Ovary (tissue), 9 donors: Measurements from ENCODE around the gene TCFL5. TPM values are rescaled to one million over a fixed set of nuclear protein-coding genes. Genes with fewer than 3 reads are reported as not detected.

Source experiments
- DNase-seq, 5 donors: peaks; one replicate each; pipeline ENCODE4 v3.0.0-alpha.2; 2019 to 2020
- H3K27ac ChIP-seq, 2 donors: fragments of 200-600 bp; one replicate each; pipeline versions ENCODE4 v1.5.1 to v1.8.0; 2019 to 2022
- H3K27me3 ChIP-seq: fragments of 200-600 bp; one replicate; pipeline ENCODE4 v1.8.0; 2022
- H3K36me3 ChIP-seq: fragments of 200-600 bp; sonication (generic); one replicate; pipeline ENCODE4 v1.5.1; 2019
- H3K4me1 ChIP-seq: one replicate; pipeline ENCODE4 v1.8.1; 2013; ENCODE audit warnings: mild to moderate bottlenecking, moderate library complexity; ENCODE audit not compliant: insufficient read depth
- H3K4me3 ChIP-seq: fragments of 200-600 bp; sonication (generic); one replicate; pipeline ENCODE4 v1.5.1; 2017
- H3K9me3 ChIP-seq, 2 donors: fragments of 200-600 bp in 1 of 2; sonication (generic) in 1 of 2; one replicate each; pipeline versions ENCODE4 v1.5.1 to v1.8.1; 2013 to 2019; ENCODE audit warnings: mild to moderate bottlenecking in 1 of 2, moderate library complexity in 1 of 2
- CTCF ChIP-seq, 3 donors: fragments of 450-650 bp in 2 of 3; fragments of 200-600 bp in 1 of 3; IDR thresholded peaks; one replicate each; pipeline versions ENCODE4 v1.5.1 to v1.8.0; 2016 to 2022; ENCODE audit warnings: antibody characterized with exemption in 3 of 3, mild to moderate bottlenecking in 1 of 3
- EP300 ChIP-seq: sonication (generic); formaldehyde crosslinking; IDR thresholded peaks from one replicate; pipeline ENCODE4 v1.6.1; 2017; ENCODE audit warnings: antibody characterized with exemption
- POLR2A ChIP-seq: fragments of 450-650 bp; IDR thresholded peaks from one replicate; pipeline ENCODE4 v1.6.1; 2017; ENCODE audit warnings: antibody characterized with exemption, mild to moderate bottlenecking, moderate library complexity
- WGBS, 3 donors: extraction: QIAGEN DNeasy Blood & Tissue Kit in 1 of 3; methylation state at CpG; one replicate each; pipeline versions ENCODE4 v1.1.5 to v1.1.7; 2013 to 2017; 5-methylcytosine and 5-hydroxymethylcytosine counted together
- intact Hi-C, 4 donors: fragments of 100-400 bp; cut with DNase I; formaldehyde crosslinking; loops; one replicate each; pipeline versions ENCODE4 v1.11.0 to v1.15.1; 2022 to 2023
- polyA plus RNA-seq, 2 donors: library from polyadenylated mRNA; stranded (reverse); fragments of 200-250 nt in 1 of 2; fragments of 350-450 nt in 1 of 2; fragmentation: Illumina TruSeq in 1 of 2; extraction: RNeasy Lipid Tissue Mini Kit (QIAGEN cat#74804) in 1 of 2; gene quantifications; one replicate each; pipeline ENCODE4 v1.2.3, GENCODE V29; 2013 to 2014
- total RNA-seq, 7 donors: library from RNA; depleted of rRNA in 2 of 7; stranded (reverse); fragments of >200 nt in 2 of 7; fragmentation: NEBNext Ultra II Directional in 3 of 7; extraction: Animal tissue kit (Norgen Biotek cat#: 25700) in 3 of 7; gene quantifications; one replicate each; pipeline versions ENCODE4 v1.1.0 to v1.2.4, GENCODE V29; 2016 to 2023
- donor health status: DM: no; HTN: no; CAD: no; lungs with moderate emphysema.
- donor health status: DM: no; HTN: no; CAD: no.
- donor health status: Bipolar disorder and iron deficiency.
- donor health status: DM: yes; HTN: yes; CAD: no.
- donor health status: DM: no; HTN: no; CAD: no.
- donor health status: DM: yes; HTN: yes; CAD: no.

TCFL5 gene
- total and polyA plus RNA-seq, 9 donors: 8.1 to 17.9 (median 12.3) TPM

DNA sequence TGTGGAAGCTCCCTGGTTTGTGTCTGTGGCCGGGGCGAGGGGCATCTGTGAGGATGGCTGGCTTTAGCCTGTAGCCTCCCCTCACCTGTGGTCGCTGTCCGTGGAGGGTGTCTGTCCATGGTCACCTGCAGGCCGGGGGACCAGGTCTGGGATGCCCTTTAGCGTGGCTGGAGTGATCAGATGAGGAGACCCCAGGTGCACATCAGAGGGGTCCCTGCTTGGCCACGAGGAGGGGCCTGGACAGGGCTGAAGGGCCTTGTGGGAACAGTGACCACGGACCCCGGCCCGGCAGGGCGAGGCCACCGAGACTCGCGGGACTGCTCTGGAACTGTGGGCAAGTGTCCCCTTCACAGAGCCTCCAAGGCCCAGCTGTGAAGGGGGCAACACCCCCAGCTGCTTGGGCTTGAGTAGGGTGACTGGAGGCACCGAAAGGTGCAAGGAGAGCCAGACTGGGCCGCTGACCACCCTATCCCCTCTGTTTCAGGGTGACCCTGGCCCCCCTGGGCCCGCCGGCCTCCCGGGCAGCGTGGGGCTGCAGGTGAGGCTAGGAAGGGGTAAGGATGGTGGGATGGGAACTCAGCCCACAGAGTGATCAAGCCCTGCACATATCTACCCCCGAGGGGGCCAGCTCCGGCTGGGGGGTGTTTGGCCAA, 36.2 kb downstream of the TCFL5 start:
- Histone ChIP-seq H3K4me3 (no peak overlapping the region), H3K9me3 (no peaks in the 10 kb centered on the region), H3K36me3 (no peaks in the 10 kb centered on the region), H3K27me3 (no peaks in the 10 kb centered on the region), H3K4me1 (peaks cover 2% of the 10 kb centered on the region), H3K27ac (no peak overlapping the region)
- 73 to 77% (median 75%) methylated on average over 21 to 22 of the region's 22 CpGs for WGBS, 3 donors
- intact Hi-C loops: no loop called here
- peak in 1 of 5 donors; percentile 11 for DNase-seq
- TF ChIP-seq CTCF (IDR thresholded peaks at IDR 0.05) (no peak), EP300 (no peak), POLR2A (no peak)

GRCh38 chr20:62824476-62825332, 36.9 kb downstream of the TCFL5 start:
- peak overlapping the region; percentile 51 for H3K4me3 ChIP-seq
- WGBS, 3 donors: 11 to 19% (median 16%) methylated on average over 25 to 36 of the region's 36 CpGs
- TF ChIP-seq CTCF (IDR thresholded peaks at IDR 0.05) (no peak), EP300 (no peak), POLR2A (no peak)
- H3K9me3 ChIP-seq: no peaks in the 10 kb centered on the region
- intact Hi-C loops: no loop called here
- peaks cover 2% of the 10 kb centered on the region for H3K4me1 ChIP-seq
- no peaks in the 10 kb centered on the region for H3K27me3 ChIP-seq
- peak overlapping the region in 1 of 2 donors; percentile 44 for H3K27ac ChIP-seq
- H3K36me3 ChIP-seq: no peaks in the 10 kb centered on the region
- DNase-seq: peak in 3 of 5 donors; percentile 15 to 78 (median 47)

- Histone ChIP-seq H3K4me3 (no peak overlapping the region), H3K9me3 (no peaks in the 10 kb centered on the region), H3K27ac (no peak overlapping the region), H3K4me1 (peaks cover 3% of the 10 kb centered on the region), H3K36me3 (no peaks in the 10 kb centered on the region), H3K27me3 (no peaks in the 10 kb centered on the region)
- TF ChIP-seq CTCF (IDR thresholded peaks at IDR 0.05) (no peak), POLR2A (no peak), EP300 (no peak)
- intact Hi-C loops: no loop called here
- no peak for DNase-seq
- 79 to 81% (median 81%) methylated on average over 36 to 38 of the region's 38 CpGs for WGBS, 3 donors
Observed at GRCh38 chr20:62823688-62824475, 37.7 kb downstream of the TCFL5 start.

DNA sequence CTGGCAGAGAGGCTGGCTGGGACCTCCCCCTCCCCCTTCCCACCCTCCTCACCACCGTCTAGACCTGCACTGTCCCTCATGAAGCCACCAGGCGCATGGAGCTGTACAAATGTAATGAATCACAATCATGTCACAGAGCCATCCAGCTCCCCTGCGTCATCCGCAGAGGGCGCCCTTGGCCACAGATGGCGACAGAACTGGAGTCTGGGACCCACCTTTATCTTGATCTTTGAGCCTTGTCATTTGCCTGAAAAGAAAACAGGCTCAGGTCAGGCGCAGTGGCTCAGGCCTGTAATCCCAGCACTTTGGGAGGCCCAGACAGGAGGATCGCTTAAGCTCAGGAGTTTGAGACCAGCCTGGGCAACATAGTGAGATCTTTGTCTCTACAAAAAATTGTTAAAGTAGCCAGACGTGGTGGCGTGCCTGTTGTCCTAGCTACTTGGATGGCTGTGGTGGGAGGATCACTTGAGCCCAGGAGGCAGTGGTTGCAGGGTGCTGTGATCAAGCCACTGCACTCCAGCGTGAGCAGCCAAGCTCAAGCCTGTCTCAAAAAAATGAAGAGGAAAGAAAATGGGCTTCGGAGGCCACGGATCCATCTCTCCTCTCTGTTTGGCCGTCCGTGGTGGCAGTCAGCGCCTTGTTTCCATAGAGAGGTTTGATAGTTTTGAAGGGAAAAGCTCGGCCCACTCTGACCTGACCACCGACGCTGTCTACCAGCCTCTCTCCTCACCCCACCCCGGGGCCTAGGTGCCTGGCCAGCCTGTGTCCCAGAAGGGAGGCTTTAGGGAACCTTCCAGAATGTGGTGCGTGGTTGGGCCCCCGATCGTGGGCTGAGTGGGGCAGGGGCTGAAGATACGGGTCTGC, 38.6 kb downstream of the TCFL5 start:
- TF ChIP-seq POLR2A: no peak
- no peak for TF ChIP-seq EP300
- TF ChIP-seq CTCF (IDR thresholded peaks at IDR 0.05): no peak
- Histone ChIP-seq H3K27ac (no peak overlapping the region), H3K36me3 (no peaks in the 10 kb centered on the region), H3K27me3 (no peaks in the 10 kb centered on the region), H3K4me3 (no peak overlapping the region), H3K9me3 (no peaks in the 10 kb centered on the region), H3K4me1 (peaks cover 7% of the 10 kb centered on the region)
- no peak for DNase-seq
- 85 to 88% (median 87%) methylated on average over 24 of the region's 24 CpGs for WGBS, 3 donors
- intact Hi-C loops: no loop called here
